NOMO-1 treated with dmso at 0.1 percent for 144 hours (cell line): ENCODE results near the gene ADH4.
"Not testable (repeated sequence)": the region's sequence is repeated elsewhere in the genome, so short reads cannot be mapped to it uniquely, and the experiment has no call there.

Source experiments
- DNase-seq: peaks from one replicate; lab custom pipeline; 2025; ENCODE audit not compliant: unreplicated experiment; lab: John Stamatoyannopoulos, UW

ADH4 gene

GRCh38 chr4:99144070-99144469, at the start of gene ADH4:
Gene ADH4, minus strand, starts transcription at chr4:99144297. Its CDS starts 75 bp downstream, at chr4:99144222.
- DNase-seq = no peak

- DNase-seq = no peak
Measured at GRCh38 chr4:99190336-99190735, 46.2 kb upstream of the ADH4 start.

GRCh38 chr4:99189900-99190299, 45.8 kb upstream of the ADH4 start:
- DNase-seq = not testable (repeated sequence)

- DNase-seq = no peak
Measured at GRCh38 chr4:99186029-99186428, 41.9 kb upstream of the ADH4 start.

- no peak for DNase-seq
Measured at GRCh38 chr4:99185581-99185980, 41.5 kb upstream of the ADH4 start.

GRCh38 chr4:99180382-99181070, 36.4 kb upstream of the ADH4 start:
- no peak for DNase-seq

- no peak for DNase-seq
Measured at GRCh38 chr4:99179626-99180025, 35.5 kb upstream of the ADH4 start.

- DNase-seq = no peak
Measured at GRCh38 chr4:99179178-99179577, 35.1 kb upstream of the ADH4 start.

- no peak for DNase-seq
Measured at GRCh38 chr4:99166544-99166943, 22.4 kb upstream of the ADH4 start.

- DNase-seq = no peak
Measured at GRCh38 chr4:99165978-99166377, 21.9 kb upstream of the ADH4 start.

- no peak for DNase-seq
Measured at GRCh38 chr4:99161373-99162099, 17.4 kb upstream of the ADH4 start.

GRCh38 chr4:99159699-99160098, 15.6 kb upstream of the ADH4 start:
- DNase-seq = no peak

- DNase-seq = no peak
Measured at GRCh38 chr4:99157478-99157935, 13.4 kb upstream of the ADH4 start.

GRCh38 chr4:99156992-99157391, 12.9 kb upstream of the ADH4 start:
- DNase-seq = no peak

GRCh38 chr4:99154658-99155342, 10.7 kb upstream of the ADH4 start:
- DNase-seq = no peak

GRCh38 chr4:99151995-99152394, 7.9 kb upstream of the ADH4 start:
- DNase-seq = no peak

- DNase-seq = no peak
Measured at GRCh38 chr4:99151452-99151851, 7.4 kb upstream of the ADH4 start.

GRCh38 chr4:99149426-99150019, 5.4 kb upstream of the ADH4 start:
- DNase-seq = no peak

- no peak for DNase-seq
Measured at GRCh38 chr4:99148550-99148949, 4.5 kb upstream of the ADH4 start.

- no peak for DNase-seq
Measured at GRCh38 chr4:99144587-99144986, 490 bp upstream of the ADH4 start.

- DNase-seq = no peak
Measured at GRCh38 chr4:99136329-99136728, 7.8 kb downstream of the ADH4 start.
